Mesendoderm (in vitro differentiated cells): ENCODE data around the gene SKIL.

Experiments
- DNase-seq: peaks from one replicate; pipeline ENCODE4 v3.0.0; 2013
- H2AK5ac ChIP-seq: 2 replicates; pipeline ENCODE4 v1.6.1; 2013; ENCODE audit warnings: low read length, inconsistent platforms
- H2BK120ac ChIP-seq: 2 replicates; pipeline ENCODE4 v1.6.1; 2013; ENCODE audit warnings: low read depth, mild to moderate bottlenecking, low read length, moderate library complexity, mixed read lengths
- H2BK15ac ChIP-seq: replicated peaks from 2 replicates; pipeline ENCODE4 v1.6.1; 2013; ENCODE audit warnings: low read depth, mild to moderate bottlenecking, moderate library complexity
- H2BK5ac ChIP-seq: 2 replicates; pipeline ENCODE4 v1.6.1; 2013; ENCODE audit warnings: low read length, inconsistent platforms
- H3K18ac ChIP-seq: 2 replicates; pipeline ENCODE4 v1.6.1; 2013; ENCODE audit warnings: mild to moderate bottlenecking, low read length, mixed read lengths
- H3K23ac ChIP-seq: one replicate; pipeline ENCODE4 v1.6.1; 2013; ENCODE audit warnings: low read length
- H3K27ac ChIP-seq: 2 replicates; pipeline ENCODE4 v1.5.1; 2013; ENCODE audit warnings: low read depth, mild to moderate bottlenecking, inconsistent platforms, low read length, moderate library complexity
- H3K27me3 ChIP-seq: 2 replicates; pipeline ENCODE4 v1.6.1; 2013; ENCODE audit warnings: low read length, control low read depth, mild to moderate bottlenecking, inconsistent platforms; ENCODE audit not compliant: insufficient read depth, poor library complexity
- H3K36me3 ChIP-seq: 2 replicates; pipeline ENCODE4 v1.6.1; 2013; ENCODE audit warnings: low read length, inconsistent platforms; ENCODE audit not compliant: control insufficient read depth, insufficient read depth
- H3K4ac ChIP-seq: one replicate; pipeline ENCODE4 v1.6.1; 2013; ENCODE audit warnings: low read depth, mild to moderate bottlenecking, low read length, moderate library complexity
- H3K4me1 ChIP-seq: 2 replicates; pipeline ENCODE4 v1.6.1; 2013; ENCODE audit warnings: low read depth, low read length, inconsistent platforms; ENCODE audit not compliant: control insufficient read depth
- H3K4me2 ChIP-seq: 2 replicates; pipeline ENCODE4 v1.6.1; 2013; ENCODE audit warnings: low read length
- H3K4me3 ChIP-seq: 2 replicates; pipeline ENCODE4 v1.5.1; 2013; ENCODE audit warnings: mild to moderate bottlenecking, low read length
- H3K56ac ChIP-seq: one replicate; pipeline ENCODE4 v1.6.1; 2013; ENCODE audit warnings: low read length
- H3K79me1 ChIP-seq: 2 replicates; pipeline ENCODE4 v1.6.1; 2013; ENCODE audit warnings: low read length, inconsistent platforms
- H3K79me2 ChIP-seq: 2 replicates; pipeline ENCODE4 v1.6.1; 2013; ENCODE audit warnings: mild to moderate bottlenecking, low read length; ENCODE audit not compliant: control insufficient read depth, insufficient read depth
- H3K9ac ChIP-seq: 2 replicates; pipeline ENCODE4 v1.6.1; 2013; ENCODE audit warnings: low read length, inconsistent platforms
- H4K5ac ChIP-seq: one replicate; pipeline ENCODE4 v1.6.1; 2013; ENCODE audit warnings: low read length
- H4K8ac ChIP-seq: one replicate; pipeline ENCODE4 v1.6.1; 2013; ENCODE audit warnings: low read depth, mild to moderate bottlenecking, control low read depth, low read length, moderate library complexity
- WGBS: extraction: QIAGEN DNeasy Blood & Tissue Kit; methylation state at CpG from one replicate; pipeline ENCODE4 v1.1.7; 2013; ENCODE audit warnings: low lambda C conversion rate, missing lambda C conversion rate; ENCODE audit not compliant: insufficient coverage; ENCODE audit errors: extremely low coverage; 5-methylcytosine and 5-hydroxymethylcytosine counted together

Gene SKIL

DNA sequence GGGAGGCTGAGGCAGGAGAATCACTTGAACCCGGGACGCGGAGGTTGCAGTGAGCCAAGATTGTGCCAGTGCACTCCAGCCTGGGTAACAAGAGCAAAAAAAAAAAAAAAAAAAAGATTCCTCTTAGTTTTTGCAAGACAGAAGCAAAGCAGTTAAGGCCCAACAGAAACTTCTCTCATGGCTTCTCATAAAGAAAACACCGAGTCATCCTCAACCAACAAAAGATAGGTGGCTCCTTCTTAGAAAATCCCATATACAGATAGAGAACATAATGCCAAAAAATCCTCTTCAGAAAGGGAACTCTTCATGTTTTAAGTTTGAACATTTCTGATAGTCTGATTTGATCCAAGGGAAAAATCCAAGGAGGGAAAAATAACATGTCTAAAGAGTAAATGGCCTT lies 12.5 kb upstream of the SKIL start:
- Histone ChIP-seq H3K18ac (no peak overlapping the region), H3K4me1 (no peaks in the 10 kb centered on the region), H3K9ac (no peak overlapping the region), H3K56ac (no peak overlapping the region), H3K27ac (no peak overlapping the region), H3K4me2 (no peak overlapping the region), H3K4me3 (no peak overlapping the region), H4K5ac (no peak overlapping the region), H3K79me2 (no peaks in the 10 kb centered on the region), H3K27me3 (no peaks in the 10 kb centered on the region), H2BK120ac (no peak overlapping the region), H3K23ac (no peak overlapping the region), H2AK5ac (no peak overlapping the region), H4K8ac (no peak overlapping the region), H2BK5ac (no peak overlapping the region), H3K4ac (no peak overlapping the region), H3K36me3 (no peaks in the 10 kb centered on the region), H3K79me1 (no peaks in the 10 kb centered on the region), H2BK15ac (no peak overlapping the region)
- no CpG with 5 or more reads among the region's 4 CpGs for WGBS
- no peak for DNase-seq

DNA sequence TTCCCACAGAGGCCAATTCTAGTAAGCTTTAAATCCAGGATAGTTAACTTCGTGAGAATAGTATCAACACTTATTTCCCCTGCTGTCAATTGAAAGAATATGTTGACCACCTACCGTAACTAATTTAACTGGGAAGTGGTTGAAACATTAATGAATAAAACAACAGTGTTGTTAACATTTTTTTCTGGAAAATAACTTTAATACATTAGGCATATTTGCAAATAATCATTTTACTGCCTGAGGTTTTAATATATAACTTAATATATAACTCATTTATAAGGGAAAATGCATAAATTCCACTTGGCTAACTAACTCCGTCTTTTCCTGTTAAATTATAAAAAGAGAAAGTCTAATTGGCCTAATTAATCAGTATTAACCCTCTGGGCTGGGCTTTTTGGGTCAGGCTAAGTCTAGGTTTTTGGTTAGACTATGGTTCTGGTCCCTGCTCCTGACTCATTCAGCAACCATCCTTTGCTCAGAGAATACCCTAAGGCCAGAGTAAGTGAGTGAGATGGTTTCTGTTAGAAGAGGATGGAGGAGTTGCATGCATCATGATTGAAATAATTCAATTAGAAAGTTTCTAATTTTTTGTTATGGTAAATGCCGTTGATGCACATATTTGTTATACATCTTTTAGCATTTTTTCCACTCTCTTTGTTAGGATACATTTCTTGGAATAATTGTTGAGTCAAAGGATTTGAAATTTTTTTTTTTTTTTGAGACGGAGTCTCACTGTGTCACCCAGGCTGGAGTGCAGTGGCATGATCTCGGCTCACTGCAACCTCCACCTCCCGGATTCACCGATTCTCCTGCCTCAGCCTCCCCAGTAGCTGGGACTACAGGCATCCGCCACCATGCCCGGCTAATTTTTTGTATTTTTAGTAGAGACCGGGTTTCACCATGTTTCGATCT lies 10.8 kb upstream of the SKIL start:
- Histone ChIP-seq H3K56ac (no peak overlapping the region), H3K4ac (no peak overlapping the region), H3K9ac (no peak overlapping the region), H3K4me2 (no peak overlapping the region), H3K4me3 (no peak overlapping the region), H4K5ac (no peak overlapping the region), H3K79me2 (no peaks in the 10 kb centered on the region), H3K27me3 (no peaks in the 10 kb centered on the region), H3K4me1 (no peaks in the 10 kb centered on the region), H2BK5ac (no peak overlapping the region), H3K27ac (no peak overlapping the region), H3K79me1 (no peaks in the 10 kb centered on the region), H3K23ac (no peak overlapping the region), H4K8ac (no peak overlapping the region), H2AK5ac (no peak overlapping the region), H3K18ac (no peak overlapping the region), H2BK15ac (no peak overlapping the region), H2BK120ac (no peak overlapping the region), H3K36me3 (no peaks in the 10 kb centered on the region)
- no CpG with 5 or more reads among the region's 12 CpGs for WGBS
- DNase-seq: peak; percentile 71

DNA sequence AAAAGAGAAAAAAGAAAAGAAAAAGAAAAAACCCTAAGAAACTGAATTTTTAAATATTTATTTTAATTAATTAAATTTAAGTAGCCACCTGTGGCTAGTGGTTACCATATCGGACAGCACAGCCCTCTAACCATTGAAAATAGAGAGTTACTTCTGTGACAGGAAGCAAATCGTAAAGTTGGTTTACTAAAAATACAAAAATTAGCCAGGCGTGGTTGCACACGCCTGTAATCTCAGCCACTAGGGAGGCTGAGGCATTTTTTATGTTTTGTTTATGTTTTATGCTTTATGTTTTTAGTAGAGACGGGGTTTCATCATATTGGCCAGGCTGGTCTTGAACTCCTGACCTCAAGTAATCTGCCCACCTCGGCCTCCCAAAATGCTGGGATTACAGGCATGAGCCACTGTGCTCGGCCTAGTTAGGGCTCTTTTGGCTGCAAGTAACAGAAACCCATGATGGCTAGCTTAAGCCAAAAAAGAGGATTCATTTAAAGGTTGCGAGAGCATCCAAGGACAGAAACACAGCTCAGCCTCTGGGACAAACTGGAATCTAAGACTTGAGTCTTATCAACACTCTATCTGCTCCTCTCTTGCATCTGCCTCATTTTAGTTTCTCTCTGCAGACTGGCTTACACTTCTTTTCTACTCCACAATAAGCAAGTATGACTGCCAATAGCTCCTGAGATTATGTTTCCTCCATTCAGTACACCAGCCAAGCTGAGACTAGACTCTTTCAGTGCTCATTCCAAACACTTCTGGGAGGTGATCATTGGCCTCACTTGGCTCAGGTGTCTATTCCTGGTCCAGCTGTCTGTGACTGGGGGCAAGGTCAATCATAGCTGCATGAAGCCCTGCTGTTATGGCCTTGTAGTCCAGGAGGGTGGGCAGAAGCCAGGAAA lies 6.8 kb upstream of the SKIL start:
- Histone ChIP-seq H3K27ac (no peak overlapping the region), H3K4ac (no peak overlapping the region)
- no CpG with 5 or more reads among the region's 8 CpGs for WGBS

DNA sequence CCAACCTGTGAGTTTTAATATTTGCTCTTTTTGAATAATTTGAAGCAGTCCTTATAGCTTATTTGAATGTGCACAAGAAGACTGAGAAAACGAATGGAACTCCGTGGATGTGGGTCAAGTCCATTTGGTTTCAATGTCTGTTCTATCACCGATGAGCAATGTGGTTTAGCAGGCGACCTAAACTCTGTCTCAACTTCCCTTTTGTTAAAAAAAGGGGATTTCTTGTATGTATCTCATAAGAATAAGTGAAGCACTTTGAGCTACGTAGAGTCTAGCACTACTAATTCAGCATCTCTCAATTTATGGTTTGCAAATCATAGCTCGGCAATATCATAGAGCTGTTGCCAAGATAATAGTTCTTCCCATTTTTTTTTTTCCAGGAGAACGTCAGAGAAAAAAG lies 4.6 kb upstream of the SKIL start:
- Histone ChIP-seq H2BK15ac (no peak overlapping the region), H2BK5ac (no peak overlapping the region), H3K79me2 (peaks cover under 1% of the 10 kb centered on the region), H3K18ac (no peak overlapping the region), H3K4me3 (no peak overlapping the region), H3K4ac (no peak overlapping the region), H3K27me3 (no peaks in the 10 kb centered on the region), H3K79me1 (no peaks in the 10 kb centered on the region), H2BK120ac (no peak overlapping the region), H3K36me3 (no peaks in the 10 kb centered on the region), H3K56ac (no peak overlapping the region), H3K4me1 (peaks cover 7% of the 10 kb centered on the region), H2AK5ac (no peak overlapping the region), H3K23ac (no peak overlapping the region), H4K8ac (no peak overlapping the region), H3K4me2 (no peak overlapping the region), H4K5ac (no peak overlapping the region), H3K9ac (no peak overlapping the region), H3K27ac (no peak overlapping the region)
- no CpG with 5 or more reads among the region's 7 CpGs for WGBS
- no peak for DNase-seq

More for the DNA sequence above, 6.8 kb upstream of the SKIL start:
- Histone ChIP-seq H3K4me2 (no peak overlapping the region), H3K18ac (no peak overlapping the region), H3K56ac (no peak overlapping the region), H2BK5ac (no peak overlapping the region), H2AK5ac (peak overlapping the region; percentile 22), H3K4me3 (no peak overlapping the region), H3K9ac (no peak overlapping the region), H4K5ac (no peak overlapping the region), H3K4me1 (peaks cover 6% of the 10 kb centered on the region), H3K79me1 (no peaks in the 10 kb centered on the region), H2BK120ac (no peak overlapping the region), H3K27me3 (no peaks in the 10 kb centered on the region), H3K23ac (no peak overlapping the region), H2BK15ac (no peak overlapping the region), H4K8ac (no peak overlapping the region), H3K36me3 (no peaks in the 10 kb centered on the region), H3K79me2 (no peaks in the 10 kb centered on the region)
- no peak for DNase-seq

- Histone ChIP-seq H2BK15ac (no peak overlapping the region), H3K27me3 (no peaks in the 10 kb centered on the region), H2AK5ac (no peak overlapping the region), H3K4me1 (peaks cover 7% of the 10 kb centered on the region), H3K4me2 (no peak overlapping the region), H3K79me1 (no peaks in the 10 kb centered on the region), H2BK120ac (no peak overlapping the region), H3K23ac (no peak overlapping the region), H4K8ac (no peak overlapping the region), H3K9ac (no peak overlapping the region), H3K79me2 (peaks cover 5% of the 10 kb centered on the region), H4K5ac (no peak overlapping the region), H3K36me3 (no peaks in the 10 kb centered on the region), H3K4me3 (no peak overlapping the region), H3K56ac (no peak overlapping the region), H3K4ac (no peak overlapping the region), H3K27ac (no peak overlapping the region), H3K18ac (no peak overlapping the region), H2BK5ac (no peak overlapping the region)
- DNase-seq: no peak
These were observed 4.0 kb upstream of the SKIL start for GRCh38 chr3:170353485-170353884.
